GM18505 (cell line): Measurements from ENCODE around the gene SORT1.

Source experiments
- ATAC-seq: cut with Tn5 transposase; IDR thresholded peaks from one replicate; pipeline ENCODE4 v1.9.1; 2021; ENCODE audit not compliant: unreplicated experiment
- POLR2A ChIP-seq: IDR thresholded peaks from 4 replicates; pipeline ENCODE4 v1.6.1; 2011; ENCODE audit warnings: borderline replicate concordance; ENCODE audit not compliant: insufficient read depth, insufficient read length; ENCODE audit errors: extremely low read depth

The SORT1 gene

GRCh38 chr1:109272831-109273547 lies 124.7 kb downstream of the SORT1 start:
- TF ChIP-seq POLR2A: no peak
- no peak for ATAC-seq

GRCh38 chr1:109272021-109272799 lies 125.5 kb downstream of the SORT1 start:
- TF ChIP-seq POLR2A: no peak
- no peak for ATAC-seq

GRCh38 chr1:109271458-109271857 lies 126.3 kb downstream of the SORT1 start:
- no peak for TF ChIP-seq POLR2A
- ATAC-seq: no peak

GRCh38 chr1:109270623-109271317 lies 126.9 kb downstream of the SORT1 start:
- no peak for ATAC-seq

GRCh38 chr1:109269981-109270622 lies 127.6 kb downstream of the SORT1 start:
- ATAC-seq: no peak
- TF ChIP-seq POLR2A: no peak

More at GRCh38 chr1:109270623-109271317, 126.9 kb downstream of the SORT1 start:
- no peak for TF ChIP-seq POLR2A

GRCh38 chr1:109269212-109269980 lies 128.3 kb downstream of the SORT1 start:
- no peak for TF ChIP-seq POLR2A
- ATAC-seq: no peak

- no peak for ATAC-seq
- no peak for TF ChIP-seq POLR2A
Measured at GRCh38 chr1:109268431-109269211, 129.1 kb downstream of the SORT1 start.

GRCh38 chr1:109267743-109268300 lies 129.9 kb downstream of the SORT1 start:
- no peak for ATAC-seq
- no peak for TF ChIP-seq POLR2A

GRCh38 chr1:109266965-109267364 lies 130.8 kb downstream of the SORT1 start:
- TF ChIP-seq POLR2A: no peak
- no peak for ATAC-seq

GRCh38 chr1:109265741-109266330 lies 131.9 kb downstream of the SORT1 start:
- no peak for TF ChIP-seq POLR2A
- ATAC-seq: no peak

- TF ChIP-seq POLR2A: no peak
- ATAC-seq: no peak
Measured at GRCh38 chr1:109265016-109265415, 132.7 kb downstream of the SORT1 start.
